ENCODE data around the gene UBTD2. TPM values are rescaled to one million over a fixed set of nuclear protein-coding genes. Genes with fewer than 3 reads are reported as not detected.
"Not testable (repeated sequence)": the region's sequence is repeated elsewhere in the genome, so short reads cannot be mapped to it uniquely, and the experiment has no call there.

UBTD2 gene
- total RNA-seq, 1 experiment from 2014 or later, result 15.5 TPM

DNA sequence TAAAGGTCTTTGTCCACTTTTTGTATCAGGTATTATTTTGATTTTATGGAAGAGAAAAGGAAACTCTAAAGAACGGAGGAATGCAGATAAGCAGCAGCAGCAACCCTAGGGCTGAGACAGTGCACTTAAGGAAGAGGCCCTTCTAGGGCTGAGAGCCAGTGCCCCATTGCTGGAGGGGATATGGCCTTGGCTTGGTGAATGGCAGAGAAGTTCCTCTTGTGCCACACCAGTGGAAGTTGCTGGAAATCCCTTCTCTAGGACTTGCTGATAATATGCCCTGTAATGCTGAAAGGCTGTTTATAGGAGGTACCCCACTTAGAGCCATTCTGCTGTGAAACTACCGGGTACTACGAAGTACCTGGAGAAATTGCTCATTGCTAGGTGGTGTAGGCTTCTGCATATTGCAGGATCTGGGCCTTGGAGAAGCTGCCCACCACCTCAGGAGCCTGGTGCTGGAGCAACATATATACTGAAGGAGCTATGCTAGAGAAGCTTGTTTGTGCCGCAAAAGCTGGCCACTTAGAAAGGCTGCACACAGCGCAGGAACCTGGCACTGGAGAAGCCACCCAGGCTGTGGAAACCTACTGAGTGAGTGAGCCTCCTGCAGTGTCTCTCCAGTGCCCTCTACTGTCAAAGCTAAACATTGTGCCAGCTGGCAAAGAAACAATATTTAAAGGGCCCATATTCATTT lies 9.6 kb upstream of the UBTD2 start:
- peak; percentile 64 for DNase-seq (ENCODE audit: low read depth)

DNA sequence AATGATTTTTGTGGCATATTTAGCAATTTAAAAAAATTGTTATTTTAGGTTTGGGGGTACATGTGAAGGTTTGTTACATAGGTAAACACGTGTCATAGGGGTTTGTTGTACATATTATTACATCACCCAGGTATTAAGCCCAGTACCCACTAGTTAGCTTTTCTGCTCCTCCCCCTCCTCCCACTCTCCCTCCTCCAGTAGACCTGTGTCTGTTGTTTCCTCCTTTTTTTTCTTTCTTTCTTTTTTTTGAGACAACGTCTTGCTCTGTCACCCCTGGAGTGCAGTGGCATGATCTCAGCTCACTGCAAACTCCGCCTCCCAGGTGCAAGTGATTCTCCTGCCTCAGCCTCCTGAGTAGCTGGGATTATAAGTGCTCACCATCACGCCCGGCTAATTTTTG lies 8.3 kb upstream of the UBTD2 start:
- DNase-seq (ENCODE audit: low read depth), result not testable (repeated sequence)

DNA sequence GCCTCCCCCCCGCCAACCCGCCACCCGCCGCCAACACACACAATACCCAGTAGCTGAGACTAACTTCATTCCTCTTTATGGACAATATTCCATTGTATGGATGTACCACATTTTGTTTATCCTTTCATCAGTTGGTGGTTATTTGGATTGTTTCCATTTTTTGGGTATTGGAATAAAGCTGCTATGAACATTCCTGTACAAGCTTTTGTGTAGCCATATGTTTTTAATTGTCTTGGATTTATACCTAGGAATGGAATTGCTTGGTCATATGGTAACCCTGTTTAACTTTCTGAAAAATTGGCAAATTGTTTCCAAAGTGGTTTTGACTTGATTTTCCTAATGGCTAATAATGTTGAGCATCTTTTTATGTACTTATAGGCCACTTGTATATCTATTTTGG lies 4.9 kb upstream of the UBTD2 start:
- DNase-seq (ENCODE audit: low read depth), result no peak

DNA sequence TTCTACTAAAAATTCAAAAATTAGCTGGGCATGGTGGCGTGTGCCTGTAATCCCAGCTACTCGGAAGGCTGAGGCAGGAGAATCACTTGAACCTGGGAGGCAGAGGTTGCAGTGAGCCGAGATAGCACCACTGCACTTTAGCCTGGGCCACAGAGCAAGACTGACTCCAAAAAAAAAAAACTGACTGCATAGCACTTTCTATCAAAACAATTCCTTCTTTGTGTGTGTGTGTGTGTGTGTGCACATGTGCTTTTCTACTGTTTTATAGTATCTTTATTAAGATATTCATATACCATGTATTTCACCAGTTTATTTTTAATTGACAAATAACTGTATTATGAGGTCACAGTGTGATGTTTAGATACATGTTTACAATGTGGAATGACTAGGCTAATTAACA lies 3.6 kb upstream of the UBTD2 start:
- DNase-seq (ENCODE audit: low read depth), result not testable (repeated sequence)

DNA sequence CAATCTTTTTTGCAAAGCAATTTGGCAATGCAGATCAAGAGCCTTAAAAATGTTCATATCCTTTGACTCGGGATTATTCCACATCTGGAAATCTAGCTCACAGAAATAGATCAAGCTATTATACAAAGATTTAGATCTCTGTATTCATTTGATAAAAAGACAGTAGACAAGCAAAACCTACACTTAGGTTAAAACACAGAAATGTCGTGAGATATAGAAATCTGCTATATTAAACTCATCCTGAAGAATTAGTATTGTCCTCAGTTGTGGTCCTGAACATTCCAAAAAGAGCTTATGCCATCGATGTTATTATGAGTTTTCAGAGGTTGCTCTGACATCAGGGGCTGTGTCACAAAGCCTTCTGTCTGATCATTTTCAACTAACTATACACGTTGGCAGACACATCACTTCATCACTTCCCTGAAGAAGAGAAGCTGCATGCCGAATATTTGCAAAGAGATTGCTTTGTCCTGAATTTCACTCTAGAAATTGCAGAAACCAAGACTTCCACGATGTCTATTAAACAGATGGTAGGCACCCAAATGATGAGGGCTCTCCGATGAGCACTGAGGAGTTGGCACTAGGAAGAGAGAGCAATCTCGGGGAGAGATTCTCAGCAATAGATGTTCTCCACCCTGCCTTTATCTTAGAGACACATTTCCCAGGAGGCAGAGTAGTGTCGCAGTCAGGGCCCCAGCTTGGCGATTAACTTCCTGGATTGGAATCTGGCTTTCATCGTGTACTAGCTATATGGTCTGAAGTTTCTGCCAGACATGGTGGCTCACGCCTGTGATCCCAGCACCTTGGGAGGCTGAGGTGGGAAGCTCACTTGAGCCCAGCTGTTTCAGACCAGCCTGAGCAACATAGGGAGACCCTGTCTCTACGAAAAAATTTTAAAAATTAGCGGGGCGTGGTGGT lies 1.9 kb upstream of the UBTD2 start:
- no peak for DNase-seq (ENCODE audit: low read depth)

DNA sequence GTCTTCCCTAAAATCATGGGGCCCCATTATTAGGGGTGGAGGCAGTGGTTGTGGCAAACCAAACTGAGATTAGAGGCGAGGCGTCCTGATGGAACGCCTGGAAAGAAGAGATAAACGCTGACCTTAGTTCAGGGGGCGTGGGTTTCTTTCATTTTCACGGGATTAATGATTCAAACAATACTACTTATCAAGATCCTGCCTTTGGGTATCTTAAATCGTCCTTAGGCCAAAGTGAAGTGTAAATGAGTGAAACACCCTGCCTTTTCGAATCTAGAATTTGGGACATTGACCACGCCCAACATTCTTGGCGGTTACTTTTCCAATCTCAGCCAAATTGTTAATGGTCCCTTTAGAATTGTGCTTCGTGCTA lies 1.0 kb upstream of the UBTD2 start:
- DNase-seq (ENCODE audit: low read depth), result no peak

DNA sequence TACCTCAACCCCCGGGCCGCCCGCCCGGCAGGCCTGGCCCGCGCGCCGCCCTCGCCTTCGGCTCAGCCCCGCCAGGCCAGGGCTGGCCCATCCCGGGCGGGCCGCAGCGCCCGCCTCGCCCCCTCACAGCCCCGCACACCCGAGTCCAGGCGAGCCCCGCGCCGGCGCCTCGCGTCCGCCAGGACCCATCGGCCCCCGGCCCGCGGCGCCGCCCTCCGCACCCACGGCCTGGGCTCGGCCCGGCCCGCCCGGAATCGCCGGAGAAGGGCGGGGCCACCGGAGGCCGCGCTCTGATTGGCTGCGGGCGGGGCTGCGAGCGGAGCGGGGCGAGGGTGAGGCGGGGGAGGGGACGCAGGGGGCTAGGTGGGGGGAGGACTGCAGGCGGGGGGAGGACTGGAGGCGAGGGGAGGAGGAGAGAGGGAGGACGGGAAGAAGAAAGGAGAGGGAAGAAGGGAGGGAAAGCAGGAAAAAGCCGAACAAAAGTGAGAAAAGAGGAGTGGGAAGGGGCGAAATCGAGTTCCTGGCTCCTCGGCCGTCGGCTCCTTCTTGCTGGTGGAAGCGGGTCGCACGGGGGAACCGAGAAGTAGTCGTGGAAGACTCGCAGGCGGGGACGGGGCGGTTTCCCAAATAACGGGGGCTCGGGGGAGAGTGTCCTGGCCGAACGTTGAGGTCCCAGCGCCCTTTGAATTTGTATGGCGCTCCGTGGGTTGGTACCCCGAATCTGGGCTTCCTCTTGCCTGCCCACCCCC lies 472 bp upstream of the UBTD2 start:
- peak; percentile 20 for DNase-seq (ENCODE audit: low read depth)

DNA sequence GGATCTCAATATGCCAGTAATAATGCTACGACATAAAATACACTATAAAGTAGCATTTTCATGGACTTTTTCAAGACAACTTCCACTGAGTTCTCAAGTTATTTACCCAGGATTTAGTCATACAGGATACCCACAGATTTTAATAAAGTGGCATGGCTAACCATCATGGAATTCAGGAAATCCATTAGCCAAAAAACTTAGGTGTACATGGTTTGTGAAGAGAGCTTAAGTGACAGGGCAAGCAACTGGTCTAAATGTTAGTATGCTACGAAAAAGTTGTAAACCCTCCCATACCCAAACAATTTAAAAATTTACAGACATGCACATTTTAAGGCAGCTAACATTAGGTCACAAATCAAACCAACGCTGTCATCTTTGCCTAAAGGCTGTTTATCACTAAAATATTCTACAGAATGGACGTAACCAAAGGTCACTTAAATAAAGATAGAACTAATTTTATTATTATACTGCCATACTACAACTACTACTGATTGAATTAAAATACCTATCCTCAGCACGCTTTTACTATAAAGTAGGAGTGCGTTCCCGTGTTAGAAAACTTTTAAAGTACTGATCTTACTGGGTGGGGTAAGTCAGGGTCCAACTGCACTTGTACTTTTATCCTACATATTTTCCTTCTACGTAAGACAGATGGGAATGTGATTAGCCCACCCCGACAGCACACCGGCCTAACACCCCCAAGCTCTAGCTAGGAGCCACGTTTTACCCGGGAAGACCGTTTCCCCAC lies 1.1 kb downstream of the UBTD2 start:
- peak; percentile 30 for DNase-seq (ENCODE audit: low read depth)

DNA sequence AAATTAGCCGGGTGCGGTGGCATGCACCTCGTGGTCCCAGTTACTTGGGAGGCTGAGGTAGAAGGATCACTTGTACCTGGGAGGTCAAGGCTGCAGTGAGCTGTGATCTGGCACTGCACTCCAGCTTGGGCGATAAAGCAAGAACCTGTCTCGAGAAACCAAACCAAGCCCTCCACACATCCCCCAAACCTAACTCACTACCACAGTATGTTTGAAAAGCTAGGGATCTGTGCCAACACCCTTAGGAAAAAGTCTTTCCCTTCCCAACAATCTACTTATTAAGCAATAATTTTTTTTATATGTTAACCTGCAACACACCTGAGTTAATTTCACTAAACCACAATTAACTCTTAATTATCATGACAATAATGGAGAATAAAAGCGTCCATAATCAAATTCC lies 2.2 kb downstream of the UBTD2 start:
- no peak for DNase-seq (ENCODE audit: low read depth)

DNA sequence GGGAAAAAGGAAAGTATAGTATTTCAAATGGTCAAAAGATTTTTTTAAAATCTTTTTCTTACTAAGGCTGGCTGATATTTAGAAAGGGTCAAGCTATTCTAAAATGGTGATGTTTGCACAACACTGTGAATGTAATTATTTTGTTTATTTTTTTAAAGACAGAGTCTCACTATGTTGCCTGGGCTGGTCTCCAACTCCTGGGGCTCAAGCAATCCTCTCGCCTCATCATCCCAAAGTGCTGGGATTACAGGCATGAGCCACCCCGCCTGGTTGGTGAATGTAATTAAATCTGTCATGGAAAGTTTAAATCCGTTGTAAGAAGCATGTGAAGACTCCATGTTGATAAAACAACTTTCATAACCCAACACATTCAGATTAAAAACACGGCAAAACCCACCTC lies 2.6 kb downstream of the UBTD2 start:
- DNase-seq (ENCODE audit: low read depth), result no peak

DNA sequence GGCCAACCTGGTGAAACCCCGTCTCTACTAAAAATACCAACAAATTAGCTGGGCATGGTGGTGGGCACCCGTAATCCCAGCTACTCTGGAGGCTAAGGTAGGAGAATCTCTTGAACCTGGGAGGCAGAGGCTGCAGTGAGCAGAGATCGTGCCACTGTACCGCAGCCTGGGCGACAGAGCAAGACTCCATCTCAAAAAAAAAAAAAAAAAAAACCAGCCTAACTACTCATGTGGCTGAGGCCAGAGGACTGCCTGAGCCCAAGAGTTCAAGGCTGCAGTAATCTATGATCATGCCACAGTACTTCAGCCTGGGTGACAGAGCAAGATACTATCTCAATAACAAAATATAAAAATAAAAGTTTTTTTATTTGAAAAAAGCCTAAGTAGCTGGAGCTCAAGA lies 3.2 kb downstream of the UBTD2 start:
- no peak for DNase-seq (ENCODE audit: low read depth)

DNA sequence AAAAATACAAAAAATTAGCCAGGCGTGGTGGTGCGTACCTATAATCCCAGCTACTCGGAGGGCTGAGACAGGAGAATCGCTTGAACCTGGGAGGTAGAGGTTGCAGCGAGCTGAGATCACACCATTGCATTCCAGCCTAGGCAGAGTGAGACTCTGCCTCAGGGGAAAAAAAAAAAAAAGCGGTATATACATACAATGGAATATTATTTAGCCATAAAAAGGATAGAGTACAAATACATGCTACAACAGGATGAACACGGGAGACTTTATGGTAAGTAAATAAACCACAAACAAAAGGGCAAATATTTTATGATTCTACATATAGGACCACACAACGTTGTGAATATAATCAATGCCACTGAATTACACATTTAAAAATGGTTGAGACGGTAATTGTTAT lies 5.2 kb downstream of the UBTD2 start:
- DNase-seq (ENCODE audit: low read depth), result no peak

DNA sequence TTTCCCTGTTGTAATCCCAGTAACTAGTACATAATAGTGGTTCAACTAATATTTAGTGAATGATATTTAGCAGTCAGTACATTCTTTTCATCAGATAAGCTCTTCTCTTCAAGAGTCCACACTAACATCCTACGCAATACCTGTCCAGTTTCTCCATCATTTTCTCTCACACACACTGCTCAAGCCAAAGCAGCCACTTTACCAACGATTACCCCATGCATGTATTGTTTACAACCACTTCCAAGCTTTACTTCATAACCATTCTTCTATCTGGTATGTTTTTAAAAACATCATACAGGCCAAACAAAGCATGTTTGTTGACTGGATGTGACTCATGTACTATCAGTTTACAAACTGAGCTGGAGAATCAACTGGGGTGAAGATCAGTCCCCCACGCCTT lies 7.3 kb downstream of the UBTD2 start:
- no peak for DNase-seq (ENCODE audit: low read depth)

DNA sequence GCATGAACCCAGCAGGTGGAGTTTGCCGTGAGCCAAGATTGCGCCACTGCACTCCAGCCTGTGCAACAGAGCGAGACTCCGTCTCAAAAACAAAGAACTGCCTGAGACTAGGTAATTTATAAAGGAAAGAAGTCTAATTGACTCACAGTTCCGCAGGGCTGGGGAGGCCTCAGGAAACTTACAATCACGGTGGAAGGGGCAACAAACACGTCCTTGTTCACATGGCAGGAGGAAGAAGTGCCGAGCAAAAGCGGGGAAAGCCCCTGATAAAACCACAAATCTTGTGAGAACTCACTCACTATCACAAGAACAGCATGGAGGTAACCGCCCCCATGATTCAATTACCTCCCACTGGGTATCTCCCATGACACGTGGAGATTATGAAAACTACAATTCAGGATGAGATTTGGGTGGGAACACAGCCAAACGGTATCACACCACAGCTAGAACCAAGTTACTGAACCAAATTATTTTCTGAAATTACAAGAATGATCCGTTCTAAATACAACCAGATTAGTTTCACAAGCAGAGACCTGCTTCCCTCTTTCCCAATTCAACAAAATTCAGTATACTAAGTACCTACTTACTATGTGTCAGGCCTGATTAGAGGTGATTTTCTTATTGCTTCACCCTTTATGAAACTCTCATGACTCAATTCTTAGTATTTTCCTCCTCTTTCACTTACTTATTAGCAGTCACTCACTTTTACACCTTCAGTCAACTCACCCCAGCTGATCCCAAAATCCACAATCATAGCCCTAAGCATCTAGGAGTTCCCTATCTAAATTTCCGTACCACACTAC lies 8.4 kb downstream of the UBTD2 start:
- peak; percentile 57 for DNase-seq (ENCODE audit: low read depth)

DNA sequence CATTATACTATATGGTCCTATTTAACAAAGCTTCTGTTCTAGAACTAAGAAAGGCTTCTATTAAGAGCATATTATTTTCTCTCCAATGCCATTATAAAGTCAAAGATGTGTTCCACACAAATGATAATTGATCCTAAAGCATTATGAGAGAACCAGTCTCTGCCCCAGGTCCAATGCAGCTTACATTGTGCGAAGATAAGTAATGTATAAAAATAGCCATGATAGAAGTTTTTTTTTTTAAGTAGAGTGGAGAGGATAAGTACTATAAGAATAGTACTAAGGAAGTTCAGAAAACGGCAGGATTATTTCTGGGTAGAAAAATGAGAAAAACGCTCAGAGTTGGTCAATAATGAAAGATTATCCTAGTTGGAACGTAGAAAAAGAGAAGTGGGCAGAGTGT lies 15.6 kb downstream of the UBTD2 start:
- no peak for DNase-seq (ENCODE audit: low read depth)

DNA sequence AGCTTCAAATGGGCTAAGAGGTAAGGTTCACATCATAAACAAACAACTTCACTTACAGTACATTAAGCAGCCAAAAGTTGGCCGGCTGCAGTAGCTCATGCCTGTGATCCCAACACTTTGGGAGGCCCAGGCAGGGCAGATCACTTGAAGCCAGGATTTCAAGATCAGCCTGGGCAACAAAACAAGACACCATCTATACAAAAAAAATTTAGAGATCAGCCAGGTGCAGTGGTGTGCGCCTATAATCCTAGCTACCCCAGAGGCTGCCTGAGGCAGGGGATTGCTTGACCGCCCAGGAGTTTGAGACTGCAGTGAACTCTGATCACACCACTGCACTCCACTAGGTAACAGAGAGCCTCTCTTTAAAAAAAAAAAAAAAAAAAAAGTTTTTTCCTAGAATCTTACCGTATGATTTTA lies 16.9 kb downstream of the UBTD2 start:
- DNase-seq (ENCODE audit: low read depth), result no peak

DNA sequence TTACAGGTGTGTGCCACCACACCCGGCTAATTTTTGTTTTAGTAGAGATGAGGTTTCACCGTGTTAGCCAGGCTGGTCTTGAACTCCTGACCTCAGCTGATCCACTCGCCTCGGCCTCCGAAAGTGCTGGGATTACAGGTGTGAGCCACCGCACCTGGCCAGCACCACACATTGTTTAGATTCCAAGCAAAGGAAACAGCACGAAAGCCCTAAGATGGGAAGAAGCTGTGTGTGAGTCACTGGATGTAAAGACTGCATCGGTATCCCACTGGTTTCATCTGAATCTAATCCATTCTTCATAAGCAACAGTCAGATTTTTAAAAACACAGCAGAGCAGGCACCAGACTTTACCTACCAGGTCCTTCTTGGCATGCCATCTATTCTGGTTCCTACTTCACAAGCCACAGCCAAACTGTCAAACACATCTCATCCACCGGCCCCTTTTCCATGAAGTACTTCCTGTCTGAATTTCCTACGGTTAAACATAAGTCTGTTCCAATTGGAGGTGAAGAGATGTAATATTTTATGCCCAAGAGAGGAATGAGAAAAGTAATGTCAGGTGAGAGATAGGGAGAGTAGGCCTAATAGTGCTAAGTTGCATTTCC lies 17.4 kb downstream of the UBTD2 start:
- no peak for DNase-seq (ENCODE audit: low read depth)

DNA sequence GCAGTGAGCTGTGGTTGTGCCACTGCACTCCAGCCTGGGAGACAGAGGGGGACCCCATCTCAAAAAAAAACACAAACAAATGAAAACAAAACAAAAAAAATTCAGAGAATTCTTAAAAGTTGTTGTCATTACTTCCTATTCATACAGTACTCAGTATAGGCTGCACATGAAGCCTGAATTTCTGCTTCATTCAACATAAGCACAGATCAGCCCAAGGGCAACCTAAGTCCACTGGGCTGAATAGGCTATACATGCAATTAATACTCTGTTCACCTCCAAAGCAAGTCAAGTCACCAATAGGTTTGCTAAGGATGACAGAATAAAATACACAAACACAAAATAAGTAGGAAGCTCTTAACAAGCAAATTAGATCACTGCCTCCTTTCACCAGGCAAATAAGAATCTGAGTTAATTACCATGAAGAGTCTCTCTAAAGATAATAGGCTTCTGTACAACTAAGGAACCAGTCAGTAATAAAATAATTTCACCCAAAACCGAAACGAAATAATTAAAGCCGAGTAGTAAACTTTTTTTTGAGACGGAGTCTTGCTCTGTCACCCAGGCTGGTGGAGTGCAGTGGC lies 18.7 kb downstream of the UBTD2 start:
- no peak for DNase-seq (ENCODE audit: low read depth)

DNA sequence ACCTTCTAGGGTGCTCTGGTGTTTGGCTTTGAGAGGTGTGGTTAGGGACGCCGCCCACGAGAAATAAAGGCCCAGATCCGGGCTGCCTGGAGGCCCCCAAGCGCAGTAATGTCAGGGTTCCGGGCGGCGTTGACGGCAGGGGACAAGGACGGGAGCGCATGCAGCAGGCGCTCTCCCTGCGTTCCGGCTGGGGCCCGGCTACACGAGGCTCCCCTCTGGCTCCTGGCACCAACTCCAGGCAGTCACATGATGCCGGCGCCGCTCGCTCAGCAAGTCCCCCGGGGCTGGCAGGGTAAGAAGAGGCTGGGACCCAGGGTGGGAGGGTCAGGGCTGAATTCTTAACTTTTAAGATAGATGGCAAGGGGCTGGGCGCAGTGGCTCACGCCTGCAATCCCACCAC lies 28.1 kb downstream of the UBTD2 start:
- DNase-seq (ENCODE audit: low read depth), result no peak

DNA sequence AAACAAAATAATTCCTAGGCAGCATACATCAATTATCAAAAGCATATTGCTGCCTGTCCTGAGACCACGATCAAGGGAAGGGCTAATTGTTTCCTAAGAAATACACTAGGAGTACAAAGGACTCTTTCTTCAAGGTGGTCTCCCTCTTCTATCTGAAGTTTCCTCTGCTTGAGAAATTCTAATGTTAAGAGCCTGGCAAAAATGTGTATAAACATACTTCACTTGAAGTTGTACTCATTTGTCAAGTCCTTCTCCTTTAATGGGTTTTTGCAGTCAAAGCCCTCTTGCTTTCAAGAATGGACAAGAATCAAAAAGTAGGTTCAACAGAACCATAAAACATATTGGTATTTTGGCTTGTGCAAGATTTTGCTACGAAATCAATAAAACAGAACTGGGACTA lies 31.1 kb downstream of the UBTD2 start:
- no peak for DNase-seq (ENCODE audit: low read depth)

Measured in HT1080 (cell line).